Gastroesophageal sphincter (tissue), 3 donors: ENCODE results near the gene ARFGEF2.

Experiments
- POLR2A ChIP-seq, 2 donors: fragments of 450-650 bp; IDR thresholded peaks; one replicate each; pipeline ENCODE4 v1.6.1; 2017; ENCODE audit warnings: antibody characterized with exemption in 2 of 2, mild to moderate bottlenecking in 2 of 2, moderate library complexity in 1 of 2
- POLR2AphosphoS5 ChIP-seq: sonication (generic); formaldehyde crosslinking; IDR thresholded peaks from one replicate; pipeline ENCODE4 v1.6.1; 2017; ENCODE audit warnings: antibody characterized with exemption
- TF ChIP-seq, protein P1 (sequence below), 4 experiments: fragments of 200-600 bp in 2 of 4; fragments of 450-650 bp in 2 of 4; sonication (generic) in 1 of 4; IDR thresholded peaks; one replicate each; pipeline ENCODE4 v1.5.1; 2017 to 2019; ENCODE audit warnings: antibody characterized with exemption in 4 of 4, mild to moderate bottlenecking in 2 of 4, moderate library complexity in 2 of 4

GRCh38 chr20:48921168-48921882 lies at the start of gene ARFGEF2:
- TF ChIP-seq, protein P1, sequence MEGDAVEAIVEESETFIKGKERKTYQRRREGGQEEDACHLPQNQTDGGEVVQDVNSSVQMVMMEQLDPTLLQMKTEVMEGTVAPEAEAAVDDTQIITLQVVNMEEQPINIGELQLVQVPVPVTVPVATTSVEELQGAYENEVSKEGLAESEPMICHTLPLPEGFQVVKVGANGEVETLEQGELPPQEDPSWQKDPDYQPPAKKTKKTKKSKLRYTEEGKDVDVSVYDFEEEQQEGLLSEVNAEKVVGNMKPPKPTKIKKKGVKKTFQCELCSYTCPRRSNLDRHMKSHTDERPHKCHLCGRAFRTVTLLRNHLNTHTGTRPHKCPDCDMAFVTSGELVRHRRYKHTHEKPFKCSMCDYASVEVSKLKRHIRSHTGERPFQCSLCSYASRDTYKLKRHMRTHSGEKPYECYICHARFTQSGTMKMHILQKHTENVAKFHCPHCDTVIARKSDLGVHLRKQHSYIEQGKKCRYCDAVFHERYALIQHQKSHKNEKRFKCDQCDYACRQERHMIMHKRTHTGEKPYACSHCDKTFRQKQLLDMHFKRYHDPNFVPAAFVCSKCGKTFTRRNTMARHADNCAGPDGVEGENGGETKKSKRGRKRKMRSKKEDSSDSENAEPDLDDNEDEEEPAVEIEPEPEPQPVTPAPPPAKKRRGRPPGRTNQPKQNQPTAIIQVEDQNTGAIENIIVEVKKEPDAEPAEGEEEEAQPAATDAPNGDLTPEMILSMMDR (IDR thresholded peaks at IDR 0.05) = peak in 3 of 4 experiments; percentile 32 to 39 (median 33)
- TF ChIP-seq POLR2AphosphoS5 = peak; percentile 86
- peak; percentile 84 to 89 for TF ChIP-seq POLR2A (IDR thresholded peaks at IDR 0.05)
